Measurements from ENCODE around the gene MYADM. TPM values are rescaled to one million over a fixed set of nuclear protein-coding genes. Genes with fewer than 3 reads are reported as not detected.

MYADM gene
- polyA plus RNA-seq, 3 donors, result 162 to 310 (median 254) TPM

DNA sequence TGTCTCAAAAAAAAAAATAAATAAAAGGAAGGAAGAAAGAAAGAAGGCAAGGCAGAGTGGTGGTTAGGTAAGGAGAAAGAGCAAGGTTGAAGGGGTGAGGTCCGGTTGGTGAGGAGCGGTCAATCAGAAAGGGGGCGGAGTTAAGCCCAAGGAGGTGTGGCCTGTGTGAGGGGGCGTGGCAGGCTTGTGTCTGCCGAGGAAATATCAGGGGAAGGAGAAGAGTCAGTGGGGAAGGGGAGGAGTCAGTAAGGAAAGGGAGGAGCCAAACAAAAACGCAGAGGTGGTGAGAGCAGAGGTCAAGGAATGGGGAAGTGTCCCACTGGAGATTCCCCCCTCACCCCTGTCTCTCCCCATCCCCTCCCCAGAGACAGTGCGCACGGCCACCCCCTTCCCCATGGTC, 47.3 kb downstream of the MYADM start:
- H4K20me1 ChIP-seq (ENCODE audit: insufficient read depth, low read length), result no peaks in the 10 kb centered on the region
- no peak overlapping the region for H2AFZ ChIP-seq (ENCODE audit: insufficient read depth, low read depth, low read length, poor library complexity, severe bottlenecking)
- Mint-ChIP-seq H3K4me3 (no peak overlapping the region), H3K9me3 (peaks cover 3 to 21% (median 4%) of the 10 kb centered on the region in 7 donors), H3K36me3 (peaks cover 4 to 6% of the 10 kb centered on the region in 2 donors), H3K4me1 (peaks cover 3% of the 10 kb centered on the region), H3K27me3 (ENCODE audit: low read depth in 3 of 3) (peaks cover 26 to 47% (median 39%) of the 10 kb centered on the region in 3 donors), H3K27ac (no peak overlapping the region)
- no peak overlapping the region for H3K27ac ChIP-seq (ENCODE audit: low read depth in 1 of 2, low read length in 2 of 2)
- peaks cover 11 to 23% of the 10 kb centered on the region in 2 donors for H3K27me3 ChIP-seq (ENCODE audit: control insufficient read depth in 2 of 2, insufficient read depth in 2 of 2, low read length in 2 of 2)
- TF ChIP-seq CTCF (IDR thresholded peaks at IDR 0.05), result no peak
- peaks cover 3 to 9% of the 10 kb centered on the region in 2 donors for H3K9me3 ChIP-seq (replicated peaks in 1 of 2; ENCODE audit: control insufficient read depth in 1 of 2, insufficient read depth in 1 of 2, low read length in 2 of 2)
- no peak overlapping the region for H3K4me2 ChIP-seq (replicated peaks; ENCODE audit: extremely low read depth, low read length, poor library complexity, severe bottlenecking)
- intact Hi-C loops (cut with micrococcal nuclease), result no loop called here
- 61% methylated on average over 5 of the region's 8 CpGs for WGBS (ENCODE audit: insufficient coverage)
- H3K4me3 ChIP-seq (replicated peaks in 1 of 3; ENCODE audit: low read depth in 2 of 3, low read length in 3 of 3), result no peak overlapping the region
- DNase-seq, result peak in 2 of 3 donors; percentile 12 to 29
- no peak overlapping the region for H3K9ac ChIP-seq (ENCODE audit: insufficient read depth, low read length, poor library complexity, severe bottlenecking)
- H3K79me2 ChIP-seq (ENCODE audit: insufficient read depth, low read length), result no peaks in the 10 kb centered on the region
- H3K4me1 ChIP-seq (ENCODE audit: control insufficient read depth in 1 of 2, insufficient read depth in 2 of 2, low read length in 2 of 2), result no peaks in the 10 kb centered on the region
- no peaks in the 10 kb centered on the region for H3K36me3 ChIP-seq (replicated peaks in 1 of 2; ENCODE audit: control insufficient read depth in 1 of 2, insufficient read depth in 2 of 2, low read length in 2 of 2)

- Mint-ChIP-seq H3K36me3 (no peaks in the 10 kb centered on the region), H3K4me3 (no peak overlapping the region), H3K27me3 (ENCODE audit: low read depth in 3 of 3) (peaks cover 16 to 37% (median 29%) of the 10 kb centered on the region in 3 donors), H3K27ac (no peak overlapping the region), H3K9me3 (peaks cover 3 to 11% (median 4%) of the 10 kb centered on the region in 7 donors), H3K4me1 (peaks cover 3% of the 10 kb centered on the region)
- TF ChIP-seq CTCF (IDR thresholded peaks at IDR 0.05), result no peak
- H3K9me3 ChIP-seq (replicated peaks in 1 of 2; ENCODE audit: control insufficient read depth in 1 of 2, insufficient read depth in 1 of 2, low read length in 2 of 2), result peaks cover under 1 to 3% of the 10 kb centered on the region in 2 donors
- no peaks in the 10 kb centered on the region for H3K36me3 ChIP-seq (replicated peaks in 1 of 2; ENCODE audit: control insufficient read depth in 1 of 2, insufficient read depth in 2 of 2, low read length in 2 of 2)
- WGBS (ENCODE audit: insufficient coverage), result 83% methylated on average over 2 of the region's 6 CpGs
- H3K79me2 ChIP-seq (ENCODE audit: insufficient read depth, low read length), result no peaks in the 10 kb centered on the region
- no peaks in the 10 kb centered on the region for H3K4me1 ChIP-seq (ENCODE audit: control insufficient read depth in 1 of 2, insufficient read depth in 2 of 2, low read length in 2 of 2)
- no peak overlapping the region for H3K9ac ChIP-seq (ENCODE audit: insufficient read depth, low read length, poor library complexity, severe bottlenecking)
- peaks cover 2 to 13% of the 10 kb centered on the region in 2 donors for H3K27me3 ChIP-seq (ENCODE audit: control insufficient read depth in 2 of 2, insufficient read depth in 2 of 2, low read length in 2 of 2)
- no peak overlapping the region for H3K4me2 ChIP-seq (replicated peaks; ENCODE audit: extremely low read depth, low read length, poor library complexity, severe bottlenecking)
- no peaks in the 10 kb centered on the region for H4K20me1 ChIP-seq (ENCODE audit: insufficient read depth, low read length)
- H2AFZ ChIP-seq (ENCODE audit: insufficient read depth, low read depth, low read length, poor library complexity, severe bottlenecking), result no peak overlapping the region
- no peak overlapping the region for H3K27ac ChIP-seq (ENCODE audit: low read depth in 1 of 2, low read length in 2 of 2)
- no peak for DNase-seq
- H3K4me3 ChIP-seq (replicated peaks in 1 of 3; ENCODE audit: low read depth in 2 of 3, low read length in 3 of 3), result no peak overlapping the region
- intact Hi-C loops (cut with micrococcal nuclease), result no loop called here
Observed at GRCh38 chr19:53916004-53916403, 48.3 kb downstream of the MYADM start.
